NB4 (cell line): ENCODE measurements around the gene CKAP5.

Source experiments
- DNase-seq: peaks from one replicate; pipeline ENCODE4 v3.0.0; 2010; ENCODE audit warnings: low read depth
- H3K4me3 ChIP-seq: one replicate; pipeline ENCODE4 v1.5.1; 2011; ENCODE audit warnings: mild to moderate bottlenecking, low read depth, low read length, moderate library complexity
- CTCF ChIP-seq: IDR thresholded peaks from one replicate; pipeline ENCODE4 v1.5.1; 2012; ENCODE audit warnings: low read depth, low read length
- MAX ChIP-seq: IDR thresholded peaks from 2 replicates; pipeline ENCODE4 v1.6.1; 2011; ENCODE audit warnings: low read depth, low read length
- MYC ChIP-seq: IDR thresholded peaks from 2 replicates; pipeline ENCODE4 v1.6.1; 2011; ENCODE audit warnings: low read depth, low read length
- POLR2A ChIP-seq: IDR thresholded peaks from 2 replicates; pipeline ENCODE4 v1.6.1; 2011; ENCODE audit warnings: mild to moderate bottlenecking; ENCODE audit not compliant: insufficient read length; ENCODE audit errors: extremely low read depth

Gene CKAP5

GRCh38 chr11:46858920-46859546 lies 13.0 kb upstream of the CKAP5 start:
- peak; percentile 58 for DNase-seq
- no peak for TF ChIP-seq MYC
- no peak for TF ChIP-seq POLR2A
- TF ChIP-seq MAX: no peak
- no peak for TF ChIP-seq CTCF
- H3K4me3 ChIP-seq: no peak overlapping the region

- no peak overlapping the region for H3K4me3 ChIP-seq
- no peak for DNase-seq
- TF ChIP-seq MAX (no peak), CTCF (no peak), MYC (no peak), POLR2A (no peak)
Observed at GRCh38 chr11:46857666-46858065, 11.6 kb upstream of the CKAP5 start.

GRCh38 chr11:46856605-46857343 lies 10.7 kb upstream of the CKAP5 start:
- no peak overlapping the region for H3K4me3 ChIP-seq
- TF ChIP-seq MYC (no peak), POLR2A (no peak), CTCF (no peak), MAX (no peak)
- peak; percentile 18 for DNase-seq

DNA sequence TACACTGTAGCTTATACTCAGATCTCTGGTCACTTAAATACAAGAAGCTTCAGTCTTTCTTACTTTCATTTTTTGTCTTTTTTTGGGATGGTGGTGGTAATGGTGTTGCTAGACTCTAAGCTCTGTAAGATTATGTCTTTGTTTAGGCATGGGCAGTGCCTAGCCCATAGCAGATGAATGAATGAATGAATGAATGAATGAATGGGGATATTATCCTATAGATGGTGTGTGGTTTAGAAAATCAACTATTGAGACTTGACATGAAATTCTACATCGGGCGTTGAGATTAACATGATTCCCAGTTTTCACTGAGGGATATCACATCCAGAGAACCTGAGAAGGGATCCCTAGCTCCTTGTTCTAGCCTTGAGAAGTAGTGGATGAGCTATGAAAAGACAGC lies 9.8 kb upstream of the CKAP5 start:
- no peak for DNase-seq
- no peak overlapping the region for H3K4me3 ChIP-seq
- TF ChIP-seq MAX (no peak), CTCF (no peak), POLR2A (no peak), MYC (no peak)

DNA sequence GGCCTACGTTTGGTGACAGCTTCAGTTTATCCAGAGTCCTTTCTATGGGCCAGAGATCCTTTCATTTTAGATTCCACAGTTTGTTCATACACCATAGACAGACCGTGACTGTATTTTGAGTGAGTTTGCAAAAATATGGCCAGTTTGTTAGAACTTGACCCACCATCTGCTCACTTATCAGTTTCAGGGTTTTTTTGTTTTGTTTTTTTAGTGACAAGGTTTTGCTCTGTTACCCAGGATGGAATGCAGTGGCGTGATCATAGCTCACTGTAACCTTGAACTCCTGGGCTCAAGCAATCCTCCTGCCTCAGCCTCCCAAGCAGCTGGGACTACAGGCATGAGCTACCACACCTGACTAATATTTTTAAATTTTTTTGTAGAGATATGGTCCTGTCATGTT lies 9.1 kb upstream of the CKAP5 start:
- no peak overlapping the region for H3K4me3 ChIP-seq
- TF ChIP-seq MAX: no peak
- TF ChIP-seq MYC: no peak
- no peak for TF ChIP-seq POLR2A
- no peak for TF ChIP-seq CTCF
- no peak for DNase-seq
